Parathyroid adenoma (tissue), 2 donors: Measurements from ENCODE around the gene RAB14.
"Not testable (repeated sequence)": the region's sequence is repeated elsewhere in the genome, so short reads cannot be mapped to it uniquely, and the experiment has no call there.

Experiments used
- H2AFZ ChIP-seq: fragments of 300-600 bp; sonication (generic); one replicate; pipeline ENCODE4 v1.7.0; 2017; ENCODE audit warnings: antibody characterized with exemption, mild to moderate bottlenecking
- H3K27ac ChIP-seq: fragments of 300-600 bp; sonication (generic); one replicate; pipeline ENCODE4 v1.7.0; 2017
- H3K27me3 ChIP-seq: fragments of 300-600 bp; sonication (generic); one replicate; pipeline ENCODE4 v1.7.0; 2017; ENCODE audit warnings: low read length; ENCODE audit not compliant: control insufficient read depth, insufficient read depth
- H3K36me3 ChIP-seq: fragments of 300-600 bp; sonication (generic); one replicate; pipeline ENCODE4 v1.7.0; 2017; ENCODE audit warnings: low read length; ENCODE audit not compliant: control insufficient read depth, insufficient read depth
- H3K4me1 ChIP-seq: fragments of 300-600 bp; sonication (generic); one replicate; pipeline ENCODE4 v1.7.0; 2017; ENCODE audit warnings: control low read depth
- H3K4me2 ChIP-seq: fragments of 300-600 bp; sonication (generic); one replicate; pipeline ENCODE4 v1.7.0; 2017; ENCODE audit warnings: low read length
- H3K4me3 ChIP-seq: fragments of 300-600 bp; sonication (generic); one replicate; pipeline ENCODE4 v1.7.0; 2017; ENCODE audit warnings: low read depth, low read length
- H3K79me2 ChIP-seq: fragments of 300-600 bp; sonication (generic); one replicate; pipeline ENCODE4 v1.7.0; 2017; ENCODE audit warnings: control low read depth
- H3K9ac ChIP-seq: fragments of 300-600 bp; sonication (generic); one replicate; pipeline ENCODE4 v1.7.0; 2017; ENCODE audit warnings: mild to moderate bottlenecking
- H3K9me3 ChIP-seq: fragments of 300-600 bp; sonication (generic); one replicate; pipeline ENCODE4 v1.7.0; 2017; ENCODE audit warnings: low read length; ENCODE audit not compliant: control insufficient read depth
- TF ChIP-seq, protein P1 (sequence below): fragments of 300-600 bp; sonication (generic); IDR thresholded peaks from one replicate; pipeline ENCODE4 v1.7.0; 2017; ENCODE audit warnings: antibody characterized with exemption, mild to moderate bottlenecking
- donor health status: primary hyperparathyroidism.

The RAB14 gene

DNA sequence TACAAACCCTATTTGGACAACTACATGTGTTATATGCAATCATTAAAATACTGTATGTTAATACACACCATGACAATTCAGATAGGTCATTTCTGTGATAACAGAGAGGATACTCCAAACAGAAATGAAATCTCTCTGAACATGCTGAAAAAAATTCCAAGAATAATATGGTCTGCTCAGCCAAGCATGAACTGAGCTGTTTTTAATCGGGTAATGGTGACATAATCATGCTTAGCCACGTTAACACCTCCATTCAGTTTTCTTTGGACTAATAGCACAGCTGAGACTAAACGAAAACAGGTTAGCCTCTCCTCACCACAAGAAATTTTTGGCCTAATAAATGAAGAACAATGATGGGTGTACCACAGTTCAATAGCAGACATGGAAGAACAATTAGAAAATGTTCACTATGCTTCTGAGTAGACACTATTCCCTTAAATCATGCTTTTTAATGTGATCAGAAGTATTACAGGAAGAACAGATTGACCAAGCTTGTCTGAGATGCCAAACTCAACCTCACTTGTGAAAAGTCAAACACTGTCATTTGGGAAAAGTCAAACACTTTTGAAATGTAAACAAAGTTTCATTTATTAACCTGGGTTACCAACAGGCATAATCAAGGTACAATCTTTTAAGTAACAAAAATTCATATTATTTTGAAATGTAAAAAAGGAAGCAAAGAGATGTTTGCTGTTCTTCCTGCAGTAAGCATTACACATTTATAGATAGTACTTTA lies 19.4 kb downstream of the RAB14 start:
- no peaks in the 10 kb centered on the region for H3K9me3 ChIP-seq
- H3K27me3 ChIP-seq = no peaks in the 10 kb centered on the region
- H3K4me1 ChIP-seq = peaks cover 3% of the 10 kb centered on the region
- TF ChIP-seq, protein P1, sequence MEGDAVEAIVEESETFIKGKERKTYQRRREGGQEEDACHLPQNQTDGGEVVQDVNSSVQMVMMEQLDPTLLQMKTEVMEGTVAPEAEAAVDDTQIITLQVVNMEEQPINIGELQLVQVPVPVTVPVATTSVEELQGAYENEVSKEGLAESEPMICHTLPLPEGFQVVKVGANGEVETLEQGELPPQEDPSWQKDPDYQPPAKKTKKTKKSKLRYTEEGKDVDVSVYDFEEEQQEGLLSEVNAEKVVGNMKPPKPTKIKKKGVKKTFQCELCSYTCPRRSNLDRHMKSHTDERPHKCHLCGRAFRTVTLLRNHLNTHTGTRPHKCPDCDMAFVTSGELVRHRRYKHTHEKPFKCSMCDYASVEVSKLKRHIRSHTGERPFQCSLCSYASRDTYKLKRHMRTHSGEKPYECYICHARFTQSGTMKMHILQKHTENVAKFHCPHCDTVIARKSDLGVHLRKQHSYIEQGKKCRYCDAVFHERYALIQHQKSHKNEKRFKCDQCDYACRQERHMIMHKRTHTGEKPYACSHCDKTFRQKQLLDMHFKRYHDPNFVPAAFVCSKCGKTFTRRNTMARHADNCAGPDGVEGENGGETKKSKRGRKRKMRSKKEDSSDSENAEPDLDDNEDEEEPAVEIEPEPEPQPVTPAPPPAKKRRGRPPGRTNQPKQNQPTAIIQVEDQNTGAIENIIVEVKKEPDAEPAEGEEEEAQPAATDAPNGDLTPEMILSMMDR = no peak
- H3K4me2 ChIP-seq = no peak overlapping the region
- no peak overlapping the region for H3K27ac ChIP-seq
- no peak overlapping the region for H3K9ac ChIP-seq
- no peaks in the 10 kb centered on the region for H3K36me3 ChIP-seq
- no peak overlapping the region for H3K4me3 ChIP-seq
- H3K79me2 ChIP-seq = no peaks in the 10 kb centered on the region
- no peak overlapping the region for H2AFZ ChIP-seq

DNA sequence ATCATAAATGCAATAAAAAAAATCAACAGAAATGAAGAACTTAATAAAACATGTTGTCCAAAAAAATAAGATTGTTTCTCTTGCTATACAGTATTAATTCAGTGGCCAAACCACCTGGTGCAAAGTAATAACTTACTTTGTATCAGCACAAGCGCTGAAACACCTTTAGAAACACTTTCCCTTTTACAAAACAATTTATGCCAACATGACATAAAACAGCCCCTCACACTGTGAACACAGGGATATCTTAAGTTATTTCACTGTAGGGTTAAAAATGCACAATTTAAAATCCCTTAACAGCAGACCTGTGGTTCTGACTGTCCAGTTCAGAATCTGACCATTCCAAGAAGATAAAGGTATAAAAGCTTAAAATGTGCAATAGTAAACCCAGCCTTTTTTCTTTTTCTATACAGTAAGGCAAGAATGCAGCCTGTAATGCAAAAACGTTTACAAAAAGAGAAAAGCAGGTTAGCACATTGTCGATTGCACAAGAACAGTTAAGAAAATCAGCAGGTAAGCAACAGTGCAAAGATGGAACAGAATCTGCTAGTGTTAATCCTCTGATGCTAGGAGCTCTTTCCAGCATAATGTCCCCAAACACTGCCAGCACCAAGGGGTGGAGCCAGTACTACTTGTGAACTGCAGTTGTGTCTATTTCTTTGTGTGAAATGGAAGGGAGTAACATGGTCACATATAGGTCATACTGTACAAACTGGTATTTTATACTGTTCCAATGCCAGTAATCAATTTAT lies 21.6 kb downstream of the RAB14 start:
- H3K4me2 ChIP-seq = no peak overlapping the region
- H3K9ac ChIP-seq = no peak overlapping the region
- H3K36me3 ChIP-seq = no peaks in the 10 kb centered on the region
- H3K9me3 ChIP-seq = no peaks in the 10 kb centered on the region
- no peaks in the 10 kb centered on the region for H3K27me3 ChIP-seq
- H3K79me2 ChIP-seq = no peaks in the 10 kb centered on the region
- H3K4me1 ChIP-seq = peaks cover 3% of the 10 kb centered on the region
- TF ChIP-seq, protein P1 = no peak
- no peak overlapping the region for H3K27ac ChIP-seq
- H2AFZ ChIP-seq = no peak overlapping the region
- H3K4me3 ChIP-seq = no peak overlapping the region

DNA sequence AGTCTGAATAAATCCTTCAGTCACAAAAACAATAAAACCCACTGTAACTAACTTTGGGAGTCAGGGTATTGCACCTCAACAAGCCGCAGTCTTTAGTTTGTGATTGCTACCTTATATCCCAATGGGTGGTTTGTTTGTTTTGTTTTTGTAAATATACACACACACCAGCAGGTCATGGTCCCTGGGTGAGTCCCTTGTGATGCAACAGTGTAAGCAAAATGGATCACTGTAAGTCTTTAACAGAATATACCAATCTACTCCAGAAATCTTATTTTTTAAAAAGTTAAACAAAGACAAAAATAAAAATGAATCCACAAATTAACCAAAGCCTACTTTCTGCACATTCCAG lies 22.3 kb downstream of the RAB14 start:
- not testable (repeated sequence) for H2AFZ ChIP-seq, H3K4me3 ChIP-seq, H3K27ac ChIP-seq, H3K4me2 ChIP-seq, H3K36me3 ChIP-seq, H3K4me1 ChIP-seq, H3K9ac ChIP-seq, H3K9me3 ChIP-seq, H3K27me3 ChIP-seq, H3K79me2 ChIP-seq

DNA sequence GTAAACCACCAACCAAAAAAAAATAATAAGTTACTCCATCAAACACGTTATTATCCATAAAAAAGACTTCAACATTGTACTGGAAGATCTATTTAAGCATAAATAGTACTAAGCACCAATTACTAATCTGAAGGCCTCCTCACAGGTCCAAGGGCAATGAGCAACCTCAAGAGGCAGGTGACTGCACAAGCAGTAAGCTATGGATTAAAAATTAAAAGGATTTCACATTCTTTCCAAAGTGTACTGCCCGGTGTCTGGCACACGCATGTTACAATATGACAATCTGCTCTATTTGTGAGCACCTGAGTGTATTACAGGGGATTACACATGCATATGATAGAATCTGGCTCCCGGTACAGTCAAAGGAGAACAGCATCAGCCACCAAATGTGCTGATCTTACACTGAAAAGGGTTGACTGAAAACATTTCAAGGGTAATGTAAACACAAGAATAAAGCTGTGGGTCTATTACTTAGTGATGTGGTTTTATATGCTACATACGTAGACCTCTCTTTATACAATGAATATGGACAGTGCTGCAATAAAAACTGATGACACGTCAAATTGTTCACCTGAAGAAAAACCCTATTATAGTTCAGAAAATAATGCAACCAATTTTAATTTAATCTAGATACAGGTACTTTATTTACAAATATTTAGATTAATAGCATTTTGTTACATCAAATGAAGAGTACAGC lies 22.8 kb downstream of the RAB14 start:
- Histone ChIP-seq H3K4me3 (no peak overlapping the region), H3K9ac (no peak overlapping the region), H3K36me3 (no peaks in the 10 kb centered on the region), H3K9me3 (no peaks in the 10 kb centered on the region), H3K4me1 (peaks cover under 1% of the 10 kb centered on the region), H3K4me2 (no peak overlapping the region), H2AFZ (no peak overlapping the region), H3K79me2 (no peaks in the 10 kb centered on the region), H3K27ac (no peak overlapping the region), H3K27me3 (no peaks in the 10 kb centered on the region)
- TF ChIP-seq, protein P1 = no peak

DNA sequence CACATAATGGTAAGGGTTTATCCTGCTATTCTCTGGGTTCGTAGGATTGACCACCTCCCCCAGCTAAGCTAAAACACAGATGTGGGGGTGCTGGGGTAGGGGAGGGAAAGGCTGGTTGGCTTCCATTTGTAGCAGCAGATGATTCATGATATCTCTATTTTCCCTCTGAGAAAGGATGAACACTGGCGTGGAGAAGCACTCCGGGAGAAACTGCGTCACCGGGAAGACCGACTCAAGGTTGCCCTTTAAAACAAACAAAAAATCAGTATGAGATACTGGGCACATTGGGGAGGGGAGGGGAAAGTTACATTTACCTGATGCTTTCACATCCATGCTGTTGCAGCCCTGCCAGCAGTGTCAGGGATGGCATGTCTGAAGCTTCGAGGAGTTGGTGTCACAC lies 28.2 kb downstream of the RAB14 start:
- H3K79me2 ChIP-seq = no peaks in the 10 kb centered on the region

More for the DNA sequence above, 28.2 kb downstream of the RAB14 start:
- H3K4me1 ChIP-seq = no peaks in the 10 kb centered on the region
- no peak overlapping the region for H2AFZ ChIP-seq
- no peaks in the 10 kb centered on the region for H3K9me3 ChIP-seq
- H3K27ac ChIP-seq = no peak overlapping the region
- H3K27me3 ChIP-seq = no peaks in the 10 kb centered on the region
- H3K4me2 ChIP-seq = no peak overlapping the region
- no peak overlapping the region for H3K4me3 ChIP-seq
- no peak overlapping the region for H3K9ac ChIP-seq
- no peaks in the 10 kb centered on the region for H3K36me3 ChIP-seq
- TF ChIP-seq, protein P1 = no peak
